Activated naive CD4-positive, alpha-beta T cell treated with anti-CD3 and anti-CD28 coated beads, Interleukin-2, amount 10 ng/mL, durations not matched to agents 7 days and 5 days (primary cell): ENCODE measurements around the gene RBPJ.
A peak's percentile ranks its signal among the peaks of the same experiment; 100 is the strongest.

Experiments
- CTCF ChIA-PET: fragments of 350-600 bp; sonication (Branson Sonifier 250); formaldehyde crosslinking; loops from one replicate; lab custom pipeline; 2021; ENCODE audit warnings: antibody characterized with exemption; lab: Charles Lee
- DNase-seq: peaks from one replicate; pipeline ENCODE4 v3.0.0-alpha.2; 2020
- H3K27ac Mint-ChIP-seq: one replicate; pipeline ENCODE4 v1.8.0; 2021; ENCODE audit warnings: mild to moderate bottlenecking, moderate library complexity, mixed read lengths
- H3K27me3 Mint-ChIP-seq: one replicate; pipeline ENCODE4 v1.8.0; 2021; ENCODE audit warnings: mild to moderate bottlenecking, mixed read lengths
- H3K36me3 Mint-ChIP-seq: one replicate; pipeline ENCODE4 v1.8.0; 2021; ENCODE audit warnings: mixed read lengths
- H3K4me1 Mint-ChIP-seq: one replicate; pipeline ENCODE4 v1.8.0; 2021; ENCODE audit warnings: mixed read lengths
- H3K4me3 Mint-ChIP-seq: one replicate; pipeline ENCODE4 v1.8.0; 2021; ENCODE audit warnings: mild to moderate bottlenecking, moderate library complexity, mixed read lengths
- H3K9me3 Mint-ChIP-seq: one replicate; pipeline ENCODE4 v1.8.0; 2021; ENCODE audit warnings: mixed read lengths

The RBPJ gene

GRCh38 chr4:26462874-26463273, 142.1 kb downstream of the RBPJ start:
- H3K9me3 Mint-ChIP-seq, result no peaks in the 10 kb centered on the region
- no peak overlapping the region for H3K4me3 Mint-ChIP-seq
- H3K27me3 Mint-ChIP-seq, result peaks cover 11% of the 10 kb centered on the region
- no peak overlapping the region for H3K27ac Mint-ChIP-seq
- no peaks in the 10 kb centered on the region for H3K36me3 Mint-ChIP-seq
- no peak for DNase-seq
- CTCF ChIA-PET, result interaction anchor here (1.2 to 1.3 kb wide), 3 partner anchors 13 to 257 kb away, joined by 3 read pairs; no protein-coding TSS in a partner anchor
- H3K4me1 Mint-ChIP-seq, result peaks cover 16% of the 10 kb centered on the region

DNA sequence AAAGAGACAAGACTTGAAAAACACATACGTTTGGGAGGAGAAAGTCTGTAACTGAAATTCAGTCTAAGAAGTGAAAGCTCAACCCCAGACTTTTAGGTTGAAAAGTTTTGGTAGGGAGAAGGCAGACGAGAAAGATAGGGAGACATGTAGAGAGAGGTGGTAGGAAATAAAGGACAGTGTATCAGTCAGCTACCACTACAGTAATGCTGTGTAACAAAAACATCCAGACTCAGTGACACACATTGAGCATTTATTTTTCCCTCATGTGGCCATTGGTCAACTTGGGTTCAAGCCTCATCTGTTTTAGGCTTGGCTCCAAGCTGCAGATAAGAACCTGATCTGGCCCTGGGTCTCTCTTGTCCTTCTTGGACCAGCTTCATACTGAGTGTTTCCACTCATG, 142.6 kb downstream of the RBPJ start:
- no peak for DNase-seq
- peaks cover 13% of the 10 kb centered on the region for H3K27me3 Mint-ChIP-seq
- no peaks in the 10 kb centered on the region for H3K36me3 Mint-ChIP-seq
- H3K27ac Mint-ChIP-seq, result no peak overlapping the region
- no peak overlapping the region for H3K4me3 Mint-ChIP-seq
- CTCF ChIA-PET, result no interaction called here
- peaks cover 11% of the 10 kb centered on the region for H3K4me1 Mint-ChIP-seq
- no peaks in the 10 kb centered on the region for H3K9me3 Mint-ChIP-seq

DNA sequence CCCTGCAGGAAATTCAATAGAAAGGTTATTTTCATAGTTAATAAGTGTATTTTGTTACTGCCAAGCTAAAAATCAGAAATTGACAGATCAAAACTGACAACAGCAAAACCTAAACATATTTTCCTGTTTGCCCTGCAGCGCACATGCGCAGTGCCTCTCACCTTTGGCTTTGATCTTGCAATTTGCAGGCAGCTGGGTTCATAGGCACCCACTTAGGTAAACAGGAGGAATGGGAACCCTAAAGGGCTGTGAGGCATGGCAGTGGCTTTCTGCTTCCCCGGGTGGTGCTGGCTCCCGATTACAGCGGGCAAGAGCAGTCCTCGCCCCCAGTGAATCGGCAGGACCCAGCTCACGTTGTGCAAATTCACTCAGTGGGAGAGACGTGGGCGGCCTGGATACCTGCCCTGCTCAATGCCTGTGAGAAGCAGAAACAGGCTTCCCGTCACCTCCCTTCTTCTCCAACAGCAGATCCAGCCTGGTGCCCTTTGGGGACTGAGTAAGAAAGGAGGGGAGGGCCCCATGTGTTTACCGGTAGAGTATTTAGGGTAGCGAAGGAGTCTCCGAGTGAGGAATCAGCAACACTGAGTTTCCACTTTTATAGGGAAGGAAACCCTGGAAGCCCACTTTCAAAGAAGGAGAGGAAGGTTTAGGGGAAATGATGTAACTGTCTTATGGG, 143.7 kb downstream of the RBPJ start:
- Mint-ChIP-seq H3K4me3 (no peak overlapping the region), H3K9me3 (no peaks in the 10 kb centered on the region), H3K27me3 (peaks cover 16% of the 10 kb centered on the region), H3K36me3 (no peaks in the 10 kb centered on the region), H3K4me1 (peaks cover under 1% of the 10 kb centered on the region), H3K27ac (no peak overlapping the region)
- no peak for DNase-seq
- CTCF ChIA-PET, result interaction anchor here (0.8 kb wide), 1 partner anchor 11 kb away, joined by 3 read pairs; no protein-coding TSS in a partner anchor

DNA sequence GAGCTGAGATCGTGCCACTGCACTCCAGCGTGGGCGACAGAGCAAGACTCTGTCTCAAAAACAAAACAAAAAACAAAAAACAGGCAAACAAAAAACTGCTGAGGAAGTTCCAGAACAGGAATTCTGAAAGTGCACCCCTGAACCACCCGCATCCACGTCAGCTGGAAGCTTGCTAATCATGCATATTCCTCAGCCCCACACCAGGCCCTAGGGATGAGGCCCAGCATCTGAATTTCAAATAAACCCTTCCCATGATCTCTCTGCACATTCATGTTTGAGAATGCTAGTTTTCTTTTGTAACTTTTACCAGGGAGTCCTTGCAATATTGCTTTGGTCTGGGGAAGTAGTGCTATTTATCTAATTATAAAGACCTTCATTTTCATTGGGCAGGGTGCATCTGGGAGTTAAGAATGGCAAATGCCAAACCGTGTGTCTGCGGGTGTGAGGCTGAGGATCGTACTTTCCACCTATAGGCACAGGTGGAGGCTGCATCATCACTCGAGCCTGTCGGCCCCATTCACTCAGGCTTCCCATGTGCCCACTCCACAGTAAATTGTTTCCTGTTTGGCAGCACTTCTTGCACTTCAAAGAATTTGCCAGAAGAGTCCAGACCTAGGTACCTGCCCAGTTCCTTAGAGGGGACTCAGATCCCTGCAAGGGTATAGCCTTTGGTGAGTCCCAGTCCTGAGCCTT, 145.9 kb downstream of the RBPJ start:
- H3K4me3 Mint-ChIP-seq, result no peak overlapping the region
- H3K4me1 Mint-ChIP-seq, result no peaks in the 10 kb centered on the region
- H3K27me3 Mint-ChIP-seq, result peaks cover 16% of the 10 kb centered on the region
- no peaks in the 10 kb centered on the region for H3K36me3 Mint-ChIP-seq
- H3K9me3 Mint-ChIP-seq, result no peaks in the 10 kb centered on the region
- CTCF ChIA-PET, result no interaction called here
- H3K27ac Mint-ChIP-seq, result no peak overlapping the region
- DNase-seq, result no peak

- Mint-ChIP-seq H3K4me3 (no peak overlapping the region), H3K27me3 (peaks cover 13% of the 10 kb centered on the region), H3K9me3 (no peaks in the 10 kb centered on the region), H3K4me1 (no peaks in the 10 kb centered on the region), H3K36me3 (no peaks in the 10 kb centered on the region), H3K27ac (no peak overlapping the region)
- DNase-seq, result no peak
- CTCF ChIA-PET, result no interaction called here
Measured at GRCh38 chr4:26467724-26468123, 146.9 kb downstream of the RBPJ start.

DNA sequence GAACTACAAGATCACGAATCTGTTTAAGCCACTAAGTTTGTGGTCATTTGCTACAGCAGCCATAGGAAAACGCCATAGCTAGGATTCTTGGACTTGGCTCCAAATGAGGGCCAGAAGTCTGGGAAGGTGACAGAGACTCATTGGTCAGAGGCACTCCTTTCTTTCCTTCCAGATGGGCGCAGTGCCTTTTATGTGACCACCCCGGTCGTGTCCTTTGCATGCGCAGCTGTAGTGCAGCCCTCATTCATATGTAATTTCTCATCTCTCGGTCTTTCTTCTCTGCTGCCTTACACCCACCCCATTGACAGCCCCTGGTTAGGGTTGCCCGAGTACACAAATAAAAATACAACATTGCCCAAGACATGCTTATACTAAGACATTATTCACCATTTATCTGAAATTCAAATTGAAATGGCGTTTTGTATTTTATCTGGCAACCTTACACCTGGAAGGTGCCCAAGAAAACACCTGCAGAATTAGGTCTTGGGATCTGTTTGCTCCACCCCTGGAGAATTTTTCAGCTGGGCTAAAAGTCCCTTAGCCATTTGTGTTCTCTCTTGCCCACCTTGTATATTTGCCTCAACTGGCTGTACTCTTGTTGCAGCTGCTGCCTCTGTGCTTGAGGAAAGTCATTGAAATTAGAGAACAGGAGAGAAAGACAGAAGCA, 147.6 kb downstream of the RBPJ start:
- CTCF ChIA-PET, result no interaction called here
- no peaks in the 10 kb centered on the region for H3K36me3 Mint-ChIP-seq
- H3K4me3 Mint-ChIP-seq, result no peak overlapping the region
- H3K4me1 Mint-ChIP-seq, result no peaks in the 10 kb centered on the region
- no peak for DNase-seq
- no peak overlapping the region for H3K27ac Mint-ChIP-seq
- peaks cover 13% of the 10 kb centered on the region for H3K27me3 Mint-ChIP-seq
- H3K9me3 Mint-ChIP-seq, result no peaks in the 10 kb centered on the region

GRCh38 chr4:26468977-26469376, 148.2 kb downstream of the RBPJ start:
- Mint-ChIP-seq H3K27me3 (peaks cover 13% of the 10 kb centered on the region), H3K27ac (peak overlapping the region; percentile 35), H3K4me3 (no peak overlapping the region), H3K36me3 (no peaks in the 10 kb centered on the region), H3K9me3 (no peaks in the 10 kb centered on the region), H3K4me1 (no peaks in the 10 kb centered on the region)
- no peak for DNase-seq
- CTCF ChIA-PET, result no interaction called here

DNA sequence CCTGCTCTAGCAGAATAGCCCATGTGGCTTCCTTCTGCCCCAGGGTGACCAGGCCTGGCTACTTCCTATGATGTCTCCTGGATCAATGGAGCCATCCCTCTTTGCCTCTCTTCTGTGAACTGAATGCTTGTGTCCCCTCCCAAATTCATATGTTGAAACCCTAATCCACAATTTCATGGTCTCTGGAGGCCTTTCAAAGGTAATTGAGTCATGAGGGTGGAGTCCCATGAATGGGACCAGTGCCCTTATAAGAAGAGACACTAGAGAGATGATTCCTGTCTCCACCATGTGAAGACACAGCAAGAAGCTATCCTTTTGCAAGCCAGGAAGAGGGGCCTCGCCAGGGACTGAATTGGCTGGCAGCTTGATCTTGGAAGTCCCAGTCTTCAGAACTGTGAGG, 151.1 kb downstream of the RBPJ start:
- Mint-ChIP-seq H3K36me3 (no peaks in the 10 kb centered on the region), H3K4me3 (no peak overlapping the region), H3K27ac (no peak overlapping the region), H3K27me3 (peaks cover 14% of the 10 kb centered on the region), H3K9me3 (no peaks in the 10 kb centered on the region), H3K4me1 (no peaks in the 10 kb centered on the region)
- CTCF ChIA-PET, result interaction anchor here (0.7 kb wide), 1 partner anchor 252 kb away, joined by 3 read pairs; no protein-coding TSS in a partner anchor
- no peak for DNase-seq

- H3K9me3 Mint-ChIP-seq, result no peaks in the 10 kb centered on the region
- CTCF ChIA-PET, result interaction anchor here (0.5 kb wide), 1 partner anchor 35 kb away, joined by 3 read pairs; no protein-coding TSS in a partner anchor
- no peaks in the 10 kb centered on the region for H3K4me1 Mint-ChIP-seq
- H3K27ac Mint-ChIP-seq, result no peak overlapping the region
- H3K36me3 Mint-ChIP-seq, result no peaks in the 10 kb centered on the region
- DNase-seq, result no peak
- peaks cover 6% of the 10 kb centered on the region for H3K27me3 Mint-ChIP-seq
- H3K4me3 Mint-ChIP-seq, result no peak overlapping the region
Measured at GRCh38 chr4:26473893-26474292, 153.1 kb downstream of the RBPJ start.

DNA sequence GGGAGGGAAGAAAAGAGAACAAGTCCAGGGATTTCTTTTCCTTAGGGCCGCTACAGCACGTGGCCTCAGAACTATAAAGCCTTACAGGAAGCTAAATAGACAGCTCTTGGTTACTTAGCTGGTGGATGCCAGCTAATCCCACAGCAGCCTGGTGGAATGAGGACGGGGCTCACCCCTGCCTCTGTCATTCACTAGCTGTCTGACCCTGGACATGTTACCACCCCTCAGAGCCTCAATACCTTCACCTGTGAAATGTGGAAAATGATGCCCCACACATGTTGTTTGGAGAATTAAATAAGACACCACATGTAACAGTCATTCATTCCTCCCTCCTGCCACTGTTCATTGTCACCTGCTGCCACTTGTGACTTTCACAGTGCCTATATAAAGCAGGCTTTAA, 153.7 kb downstream of the RBPJ start:
- CTCF ChIA-PET, result interaction anchor here (0.5 kb wide), 1 partner anchor 34 kb away, joined by 3 read pairs; no protein-coding TSS in a partner anchor
- DNase-seq, result no peak
- Mint-ChIP-seq H3K9me3 (no peaks in the 10 kb centered on the region), H3K27me3 (peaks cover 4% of the 10 kb centered on the region), H3K4me1 (no peaks in the 10 kb centered on the region), H3K4me3 (no peak overlapping the region), H3K36me3 (no peaks in the 10 kb centered on the region), H3K27ac (no peak overlapping the region)

- CTCF ChIA-PET, result no interaction called here
- Mint-ChIP-seq H3K36me3 (no peaks in the 10 kb centered on the region), H3K27me3 (peaks cover 4% of the 10 kb centered on the region), H3K27ac (no peak overlapping the region), H3K4me3 (no peak overlapping the region), H3K4me1 (no peaks in the 10 kb centered on the region), H3K9me3 (no peaks in the 10 kb centered on the region)
- no peak for DNase-seq
Measured at GRCh38 chr4:26475716-26476115, 154.9 kb downstream of the RBPJ start.

GRCh38 chr4:26476545-26476944, 155.7 kb downstream of the RBPJ start:
- H3K4me1 Mint-ChIP-seq, result no peaks in the 10 kb centered on the region
- CTCF ChIA-PET, result no interaction called here
- H3K27ac Mint-ChIP-seq, result no peak overlapping the region
- H3K4me3 Mint-ChIP-seq, result no peak overlapping the region
- H3K36me3 Mint-ChIP-seq, result no peaks in the 10 kb centered on the region
- H3K27me3 Mint-ChIP-seq, result peaks cover 8% of the 10 kb centered on the region
- H3K9me3 Mint-ChIP-seq, result no peaks in the 10 kb centered on the region
- DNase-seq, result no peak

DNA sequence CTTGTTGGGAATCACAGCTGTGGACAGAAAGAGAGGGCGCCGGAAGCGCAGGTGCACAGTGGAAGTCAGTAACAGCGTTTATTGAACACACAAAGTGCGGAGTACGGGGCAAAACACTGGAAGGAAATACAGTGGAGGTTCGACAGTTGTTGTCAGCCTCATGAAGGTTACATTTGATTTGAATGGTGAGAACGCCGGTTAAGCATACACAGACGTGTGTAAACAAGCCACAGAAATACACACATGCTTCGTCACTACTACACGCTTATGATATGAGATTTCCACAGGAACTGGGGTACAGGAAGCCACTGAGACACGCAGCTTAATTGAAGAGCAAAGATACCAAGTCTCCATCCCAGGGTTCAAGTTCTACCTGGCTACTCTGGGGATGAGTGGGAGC, 157.5 kb downstream of the RBPJ start:
- CTCF ChIA-PET, result no interaction called here
- Mint-ChIP-seq H3K4me3 (no peak overlapping the region), H3K4me1 (no peaks in the 10 kb centered on the region), H3K27me3 (peaks cover 11% of the 10 kb centered on the region), H3K9me3 (no peaks in the 10 kb centered on the region), H3K27ac (no peak overlapping the region), H3K36me3 (no peaks in the 10 kb centered on the region)
- DNase-seq, result no peak

DNA sequence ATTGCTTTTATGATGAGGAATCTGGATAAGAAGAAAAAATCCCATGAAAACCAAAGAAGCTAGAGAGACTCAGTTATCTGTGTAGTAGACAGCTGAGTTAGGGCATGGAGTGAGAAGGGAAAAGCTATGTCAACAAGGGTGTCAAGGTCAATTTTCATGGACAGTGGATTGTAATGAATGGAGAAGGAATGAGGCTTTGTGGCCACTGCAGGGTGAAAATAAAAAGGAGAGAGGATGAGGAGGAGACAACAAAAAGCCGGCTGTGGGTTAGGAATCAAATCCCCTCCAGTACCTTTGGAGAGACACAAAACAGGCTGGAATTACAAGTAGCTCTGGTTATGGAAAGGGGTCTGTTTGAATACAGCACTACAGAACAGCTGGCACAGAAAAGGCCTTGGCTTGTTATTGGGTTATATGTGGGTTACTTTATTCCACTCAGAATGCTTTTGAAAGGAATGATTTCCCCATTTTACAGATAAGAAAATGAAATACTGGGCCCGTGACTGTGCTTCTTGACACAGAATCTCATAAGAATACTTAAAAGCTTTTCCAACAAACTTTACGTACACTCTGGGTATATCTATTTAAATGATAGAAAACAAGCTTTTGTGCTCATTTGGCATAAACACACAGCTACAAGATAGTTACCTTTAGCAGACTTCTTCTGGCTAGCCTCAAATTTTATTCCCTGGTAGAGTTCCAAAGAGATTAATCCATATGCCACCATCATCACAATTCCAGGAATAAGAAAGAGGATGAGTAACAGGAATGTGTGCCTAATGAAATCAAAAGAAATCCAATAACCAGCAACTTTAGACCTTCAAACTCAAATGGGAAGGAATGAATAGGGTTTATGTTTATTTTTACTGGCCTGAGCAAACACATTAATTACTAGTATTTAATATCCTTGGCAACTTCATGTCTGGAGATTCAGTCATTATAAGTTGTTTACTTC, 162.0 kb downstream of the RBPJ start:
- Mint-ChIP-seq H3K36me3 (no peaks in the 10 kb centered on the region), H3K4me1 (no peaks in the 10 kb centered on the region), H3K27me3 (peaks cover 7% of the 10 kb centered on the region), H3K4me3 (no peak overlapping the region), H3K27ac (no peak overlapping the region), H3K9me3 (no peaks in the 10 kb centered on the region)
- DNase-seq, result no peak
- CTCF ChIA-PET, result no interaction called here
